CD4-positive, alpha-beta T cell treated with Interleukin-4 for 4 hours (primary cell): Measurements from ENCODE around the gene PLA2G5.
A peak's percentile ranks its signal among the peaks of the same experiment; 100 is the strongest.

Experiments used
- DNase-seq: peaks from one replicate; pipeline ENCODE4 v3.0.0-alpha.2; 2020

PLA2G5 gene

DNA sequence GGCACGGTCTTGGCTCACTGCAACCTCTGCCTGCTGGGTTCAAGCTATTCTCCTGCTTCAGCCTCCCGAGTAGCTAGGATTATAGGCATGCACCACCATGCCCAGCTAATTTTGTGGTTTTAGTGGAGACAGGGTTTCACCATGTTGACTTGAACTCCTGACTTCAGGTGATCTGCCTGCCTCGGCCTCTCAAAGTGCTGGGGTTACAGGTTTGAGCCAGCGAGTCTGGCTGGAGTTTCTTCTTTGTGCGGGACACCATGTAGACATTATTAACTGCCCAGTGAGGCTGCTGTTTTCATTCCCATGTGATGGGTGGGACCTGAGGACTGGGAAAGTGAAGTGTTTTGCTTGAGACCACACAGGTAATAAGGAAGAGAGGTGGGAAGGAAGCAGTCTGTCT lies 23.3 kb downstream of the PLA2G5 start:
- no peak for DNase-seq

DNA sequence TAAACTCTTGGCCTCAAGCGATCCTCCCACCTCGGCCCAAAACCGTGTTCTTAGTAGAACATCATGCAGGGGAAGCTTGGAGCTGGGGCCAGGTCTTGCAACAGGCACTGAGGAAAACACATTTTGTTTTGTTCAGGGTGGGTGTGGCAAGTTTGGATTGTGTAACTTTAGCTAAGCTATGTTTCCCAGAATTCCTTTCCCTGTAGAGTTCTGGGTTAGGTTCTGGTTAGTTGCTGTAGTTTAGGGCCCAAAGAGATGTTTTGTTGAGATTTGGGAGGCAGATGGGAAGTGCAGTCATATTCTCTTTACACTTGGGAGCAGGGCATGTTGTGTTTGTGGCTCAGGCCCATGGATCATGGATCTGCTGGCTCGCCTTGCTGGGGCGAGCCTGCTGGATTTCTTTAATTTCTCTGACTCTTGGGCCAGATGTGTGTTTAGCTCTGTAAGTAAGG lies 24.0 kb downstream of the PLA2G5 start:
- DNase-seq, result no peak

DNA sequence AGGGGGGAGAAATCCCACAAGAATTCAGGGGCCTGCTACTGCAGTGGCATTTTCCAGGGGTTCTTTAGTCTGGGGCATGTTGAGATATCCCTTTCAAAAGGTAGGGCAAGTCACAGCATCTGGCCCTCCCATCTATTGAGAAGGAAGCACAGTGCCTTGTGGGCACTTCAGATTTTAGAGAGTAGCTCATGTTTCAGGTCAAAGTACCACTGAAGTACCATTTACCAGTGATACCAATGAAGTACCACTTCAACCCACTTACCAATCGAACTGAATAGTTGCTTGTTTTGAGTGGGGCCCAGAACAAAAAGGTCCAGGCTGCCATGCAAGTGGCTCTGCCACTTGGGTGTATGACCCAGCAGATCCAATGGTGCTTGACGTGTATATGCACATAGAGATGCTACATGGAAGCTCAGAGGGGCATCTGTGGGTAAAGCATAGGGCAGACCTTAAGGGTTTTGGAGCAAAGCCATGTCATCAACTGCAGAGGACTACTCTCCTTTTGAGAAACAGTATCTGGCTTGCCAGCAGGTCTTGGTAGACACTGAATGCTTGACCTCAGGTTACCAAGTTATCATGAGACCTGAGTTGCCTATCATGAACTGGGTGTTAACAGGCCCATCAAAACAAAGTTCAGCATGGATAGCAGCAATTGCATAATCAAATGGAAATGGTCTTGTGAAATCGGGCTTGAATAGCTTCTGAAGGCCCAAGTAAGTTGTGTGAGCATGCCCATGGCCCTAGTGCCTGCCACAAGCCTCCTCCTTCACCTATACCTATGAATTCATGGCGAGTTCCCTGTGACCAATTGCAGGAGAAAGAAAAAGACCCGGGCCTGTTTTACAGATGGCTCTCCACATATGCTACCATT lies 25.8 kb downstream of the PLA2G5 start:
- no peak for DNase-seq

DNA sequence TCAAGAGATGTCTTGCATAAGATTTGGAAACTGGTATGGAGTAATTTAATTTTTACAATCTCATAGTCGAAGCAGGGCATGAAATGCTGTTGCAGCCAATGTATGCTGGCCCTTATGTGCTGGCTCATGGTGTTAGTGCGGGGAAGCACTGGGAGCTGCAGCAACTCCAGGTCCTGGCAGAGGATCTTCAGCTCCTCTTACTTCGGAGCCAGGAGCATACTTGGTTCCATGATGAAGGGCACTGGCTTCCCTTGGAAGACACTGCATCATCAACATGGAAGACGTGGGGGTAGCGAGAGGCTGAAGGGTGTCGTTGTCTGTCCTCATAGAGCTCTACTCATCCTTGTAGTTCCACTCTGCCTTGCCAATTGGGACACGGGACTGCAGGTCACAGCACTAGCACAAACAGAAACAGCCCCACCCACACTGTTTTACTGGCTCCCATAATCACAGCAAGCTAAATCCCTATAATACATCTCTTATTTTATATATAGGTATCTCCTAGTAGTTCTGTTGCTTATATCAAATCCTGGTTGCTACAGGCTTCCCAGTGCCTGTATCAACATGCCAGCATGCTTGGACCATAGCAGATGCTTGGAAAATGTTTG lies 26.9 kb downstream of the PLA2G5 start:
- DNase-seq, result no peak

DNA sequence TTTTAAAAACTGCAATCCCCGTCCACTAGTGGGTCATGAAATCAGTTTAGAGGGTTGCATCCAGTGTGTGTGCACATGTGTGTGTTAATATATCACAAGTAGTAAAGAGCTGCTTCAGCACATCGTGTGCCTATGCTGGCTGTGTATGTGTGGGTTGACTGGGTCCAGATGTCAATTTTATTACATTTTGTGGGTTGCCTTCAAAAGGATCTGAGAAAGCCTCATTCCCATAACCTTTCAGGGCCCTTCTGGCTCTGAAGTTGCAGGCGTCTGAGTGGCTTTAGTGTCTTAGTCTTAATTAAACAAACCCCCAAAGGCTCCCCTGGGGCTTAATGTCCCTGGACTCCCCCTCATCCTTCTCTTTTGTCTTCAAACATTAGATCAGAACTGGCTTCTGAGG lies 29.5 kb downstream of the PLA2G5 start:
- no peak for DNase-seq

DNA sequence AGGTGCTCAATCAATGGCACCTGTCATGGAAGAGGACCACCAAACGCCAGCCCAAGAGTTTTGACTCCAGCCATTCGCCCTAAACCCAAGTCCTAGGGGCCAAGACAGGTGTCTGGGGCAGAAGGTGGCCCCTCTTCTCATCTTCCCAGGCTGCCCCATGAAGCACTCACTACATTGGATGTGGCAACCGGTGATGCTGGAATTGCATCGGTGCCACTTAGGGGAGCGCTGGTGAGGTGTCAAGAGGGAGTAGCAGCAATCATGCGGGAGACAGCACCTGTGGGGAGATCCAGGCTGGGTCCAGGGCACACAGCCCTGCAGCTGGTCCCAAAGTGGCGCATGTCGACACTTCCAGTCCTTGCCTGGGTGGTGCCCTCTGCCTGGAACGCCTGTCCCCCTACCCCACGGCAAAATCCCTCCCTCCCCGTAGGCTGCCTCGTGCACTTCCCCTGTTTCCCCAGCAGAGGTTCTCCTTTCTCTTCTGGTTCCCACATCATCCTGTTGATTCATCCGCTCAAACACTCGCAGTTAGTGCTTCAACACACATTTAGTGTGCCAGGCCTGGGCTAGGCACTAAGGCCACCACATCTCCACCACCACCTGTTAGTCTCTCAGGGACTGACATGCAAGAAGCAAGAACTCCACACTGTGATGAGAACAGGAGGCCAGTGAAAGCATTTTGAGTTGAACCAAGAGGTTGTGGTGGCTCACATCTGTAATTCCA lies 30.8 kb downstream of the PLA2G5 start:
- peak; percentile 33 for DNase-seq

DNA sequence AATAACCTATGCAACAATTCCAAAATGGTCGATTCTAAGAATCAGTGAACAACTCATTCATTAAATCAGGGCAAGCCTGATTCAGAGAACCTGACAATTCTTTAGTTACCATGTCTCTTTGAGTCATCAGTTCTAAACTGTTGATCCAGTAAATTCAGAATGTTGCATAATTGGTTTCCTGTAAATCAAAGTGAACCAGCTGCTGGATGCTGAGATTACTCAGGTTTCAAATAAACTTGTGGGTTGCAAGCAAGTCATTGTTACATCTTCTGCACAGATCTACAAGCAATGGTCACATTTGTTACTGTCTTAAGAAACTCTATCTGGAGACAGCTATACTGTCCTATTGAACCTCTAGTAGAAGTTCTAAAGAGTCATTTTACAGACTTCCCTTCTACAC lies 32.9 kb downstream of the PLA2G5 start:
- no peak for DNase-seq

DNA sequence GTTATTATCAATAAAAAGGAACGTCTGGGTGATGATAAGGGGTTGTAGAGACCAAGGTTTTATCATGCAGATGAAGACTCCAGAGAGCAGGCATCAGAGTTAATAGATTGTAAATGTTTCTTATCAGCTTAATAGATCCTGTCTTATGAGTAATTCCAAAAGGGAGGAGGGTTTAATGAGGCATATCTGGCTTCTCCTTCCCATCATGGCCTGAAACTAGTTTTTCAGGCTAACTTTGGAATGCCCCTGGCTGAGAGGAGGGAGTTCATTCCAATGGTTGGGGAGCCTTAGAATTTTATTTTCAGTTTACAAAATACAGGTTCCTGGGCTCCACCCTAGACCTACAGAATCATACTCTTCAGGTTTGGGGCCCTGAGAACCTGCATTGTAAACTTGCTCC lies 35.9 kb downstream of the PLA2G5 start:
- DNase-seq, result no peak

DNA sequence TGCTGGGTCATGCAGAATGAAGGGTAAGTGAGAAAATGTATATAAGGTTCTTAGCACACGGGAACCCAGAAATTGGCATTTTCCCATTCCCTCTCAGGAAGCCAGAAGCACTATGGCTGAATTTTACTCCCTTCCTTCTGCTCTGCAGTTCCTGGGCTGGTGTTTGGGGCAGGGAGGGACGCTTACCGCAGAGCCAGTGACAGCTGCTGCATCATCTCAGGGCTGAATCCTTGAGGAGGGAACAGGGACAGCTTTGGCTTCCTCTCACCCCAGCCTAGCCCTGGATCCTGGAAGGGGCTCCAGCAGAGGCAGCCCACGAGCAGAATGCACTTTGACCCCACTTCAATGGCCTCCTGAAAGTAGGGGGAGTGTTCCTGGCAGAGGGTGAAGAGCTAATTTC lies 37.4 kb downstream of the PLA2G5 start:
- no peak for DNase-seq

DNA sequence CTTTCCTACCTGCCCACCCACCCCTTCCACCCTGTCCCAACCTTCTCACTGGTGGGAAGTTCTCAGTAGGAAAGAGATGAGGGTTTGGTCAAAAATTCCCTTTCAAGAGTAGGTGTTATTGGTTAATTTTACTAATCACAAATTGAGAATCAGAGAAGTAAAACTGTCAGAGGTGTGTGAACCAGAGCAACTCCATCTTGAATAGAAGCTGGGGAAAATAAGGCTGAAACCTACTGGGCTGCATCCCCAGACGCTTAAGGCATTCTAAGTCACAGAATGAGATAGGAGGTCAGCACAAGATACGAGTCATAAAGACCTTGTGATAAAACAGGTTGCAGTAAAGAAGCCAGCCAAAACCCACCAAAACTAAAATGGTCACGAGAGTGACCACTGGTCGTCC lies 37.8 kb downstream of the PLA2G5 start:
- no peak for DNase-seq

DNA sequence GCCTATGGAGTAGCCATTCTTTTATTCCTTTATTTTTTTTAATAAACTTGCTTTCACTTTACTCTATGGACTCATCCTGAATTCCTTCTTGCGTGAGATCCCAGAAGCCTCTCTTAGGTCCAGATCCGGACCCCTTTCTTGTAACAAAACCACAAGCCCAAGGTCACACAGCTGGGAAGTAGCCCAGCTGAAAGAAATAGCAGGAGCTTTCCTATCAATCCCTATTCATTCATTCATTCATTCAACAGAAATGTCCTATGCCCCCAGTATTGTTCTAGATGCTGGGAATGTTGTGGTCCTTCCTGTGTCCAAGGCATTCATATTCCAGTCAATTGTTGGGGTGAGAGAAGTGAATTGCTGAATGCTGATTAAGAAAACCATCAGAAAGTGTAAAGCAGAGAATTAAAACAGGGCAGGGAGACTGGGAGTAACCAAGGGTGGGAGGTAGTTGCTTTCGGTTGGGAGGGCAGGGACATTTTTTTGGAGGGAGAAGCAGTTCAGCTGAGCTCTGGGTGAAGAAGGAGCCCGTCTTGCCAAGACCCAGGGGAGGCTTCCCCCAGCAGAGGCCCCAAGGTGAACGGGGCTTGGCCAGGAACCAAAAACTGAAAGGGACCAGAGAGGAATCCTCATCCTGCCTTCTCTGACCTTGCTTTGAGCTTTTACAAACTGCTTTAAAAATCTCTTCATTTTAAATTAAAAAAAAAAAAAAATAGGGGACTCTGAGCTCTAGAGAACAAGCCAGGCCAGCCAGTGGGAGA lies 38.6 kb downstream of the PLA2G5 start:
- DNase-seq, result no peak

DNA sequence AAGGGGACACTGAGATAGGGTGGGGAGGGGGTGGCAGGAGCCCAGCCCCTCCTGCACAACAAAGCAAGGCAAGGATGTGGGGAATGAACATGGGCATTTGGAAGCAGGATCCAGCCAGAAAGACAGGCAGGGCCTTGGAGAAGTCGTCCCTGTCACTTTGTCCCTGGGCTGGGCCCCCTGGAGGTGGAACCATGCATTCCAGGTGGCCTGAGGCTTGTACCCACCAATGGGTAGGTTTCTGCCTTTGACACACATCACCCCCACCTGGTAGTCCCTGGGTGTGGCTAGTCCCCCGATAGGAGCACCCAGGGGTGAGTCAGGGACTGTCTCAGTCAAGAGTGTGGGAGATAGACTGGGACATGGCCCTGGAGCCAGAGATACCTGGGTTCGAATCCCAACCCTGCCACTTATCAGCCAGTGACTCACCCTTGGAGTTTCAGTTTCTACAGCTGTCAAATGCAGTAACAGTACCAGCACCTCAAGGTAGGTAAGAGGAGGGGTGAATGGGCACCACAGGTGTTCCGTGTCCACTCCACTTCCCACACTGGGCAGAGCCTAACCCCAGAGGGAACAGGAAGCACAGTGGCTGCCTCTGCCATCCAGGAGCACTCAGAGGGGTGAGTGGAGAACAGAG lies 39.3 kb downstream of the PLA2G5 start:
- DNase-seq, result no peak

DNA sequence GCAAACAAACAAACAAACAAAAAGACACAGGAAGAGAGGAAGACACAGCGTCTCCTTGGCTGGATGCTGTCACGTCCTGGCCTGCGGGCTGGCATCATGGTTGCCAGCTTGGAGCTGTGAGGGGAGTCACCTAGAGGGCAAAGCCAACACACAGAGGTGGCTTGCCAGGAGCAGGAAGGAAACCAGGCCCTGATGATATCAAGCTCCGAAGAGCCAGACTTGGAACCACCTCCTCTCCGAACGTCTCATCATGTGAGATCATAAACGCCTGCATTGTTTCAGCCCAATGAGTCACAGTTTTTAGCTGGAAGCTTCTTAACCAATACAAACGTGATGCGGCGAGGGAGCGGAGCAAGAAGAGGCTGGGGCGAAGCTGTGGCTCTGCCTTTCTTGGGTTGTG lies 40.7 kb downstream of the PLA2G5 start:
- DNase-seq, result no peak

DNA sequence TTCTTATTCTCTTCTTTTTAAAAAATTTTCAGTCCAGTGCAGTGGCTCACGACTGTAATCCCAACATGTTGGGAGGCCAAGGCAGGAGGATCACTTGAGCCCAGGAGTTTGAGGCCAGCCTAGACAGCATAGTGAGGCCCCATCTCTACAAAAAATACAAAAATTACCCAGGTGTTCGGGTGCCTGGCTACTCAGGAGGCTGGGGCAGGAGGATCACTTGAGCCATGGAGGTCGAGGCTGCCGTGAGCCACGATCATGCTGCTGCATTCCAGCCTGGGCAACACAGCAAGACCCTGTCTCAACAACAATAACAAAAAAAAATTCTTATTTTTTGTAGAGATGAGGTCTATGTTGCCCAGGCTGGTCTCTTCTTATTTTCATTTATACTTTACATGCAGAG lies 41.5 kb downstream of the PLA2G5 start:
- no peak for DNase-seq

DNA sequence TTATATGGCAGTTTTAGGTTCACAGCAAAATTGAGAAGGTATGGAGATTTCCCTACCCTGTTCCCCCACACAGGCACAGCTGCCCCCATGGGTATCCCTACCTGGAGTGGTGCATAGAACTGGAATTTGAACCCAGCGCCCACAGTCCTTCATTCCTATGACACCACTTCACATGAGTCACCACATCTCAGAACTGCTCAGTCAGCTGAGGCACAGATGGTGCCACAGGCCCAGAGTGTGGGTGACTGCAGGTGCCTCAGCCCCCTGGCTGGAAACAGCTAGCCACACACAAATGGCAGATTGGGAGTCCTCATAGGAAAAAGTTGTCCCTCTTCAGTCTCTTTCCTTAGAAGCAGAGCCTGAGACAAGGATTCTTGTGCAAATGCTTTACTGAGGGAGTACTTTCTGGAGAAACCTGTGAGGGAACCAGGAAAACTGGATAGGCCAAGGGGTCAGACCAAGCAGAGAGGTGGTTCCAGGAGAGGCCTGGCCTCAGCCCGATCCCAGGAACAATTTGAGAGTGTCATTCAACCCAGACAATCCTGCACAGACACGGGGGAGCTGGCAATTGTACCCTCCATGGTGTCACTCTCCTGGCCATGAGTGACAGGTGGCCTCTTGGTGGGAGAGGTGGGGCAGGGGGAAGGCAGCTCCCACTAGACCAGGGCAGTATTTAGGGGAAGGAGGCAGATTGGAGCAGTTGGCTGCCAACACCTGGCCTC lies 42.4 kb downstream of the PLA2G5 start:
- no peak for DNase-seq

DNA sequence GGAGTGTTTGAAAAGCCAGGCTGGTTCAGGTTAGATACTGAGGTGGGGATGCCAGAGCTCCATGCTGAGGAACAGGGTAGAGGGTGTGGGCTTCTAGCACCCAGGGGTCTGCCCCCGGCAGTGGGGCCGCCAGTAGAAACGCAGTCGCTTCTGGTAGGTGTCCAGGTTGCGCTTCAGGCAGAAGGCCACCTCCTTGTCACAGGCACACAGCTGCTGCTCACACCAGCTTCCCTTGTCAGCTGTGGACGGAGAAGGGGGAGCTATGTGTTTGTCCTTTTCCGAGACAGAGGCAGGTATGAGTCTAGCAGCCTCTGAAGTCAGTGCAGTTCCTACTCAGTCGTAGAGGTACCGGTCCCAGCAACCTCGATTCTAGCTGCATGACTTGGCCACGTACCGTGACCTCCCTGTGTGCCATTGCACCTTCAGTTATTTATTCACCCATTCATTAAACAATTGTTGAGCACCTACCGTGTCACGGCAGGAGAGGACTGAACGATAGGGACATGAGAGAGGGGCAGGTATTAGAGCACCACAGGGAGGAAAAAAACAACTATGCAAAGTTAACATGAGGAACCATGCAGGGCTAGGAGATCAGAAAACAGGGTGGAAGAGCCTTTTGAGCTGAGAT lies 44.1 kb downstream of the PLA2G5 start:
- no peak for DNase-seq

DNA sequence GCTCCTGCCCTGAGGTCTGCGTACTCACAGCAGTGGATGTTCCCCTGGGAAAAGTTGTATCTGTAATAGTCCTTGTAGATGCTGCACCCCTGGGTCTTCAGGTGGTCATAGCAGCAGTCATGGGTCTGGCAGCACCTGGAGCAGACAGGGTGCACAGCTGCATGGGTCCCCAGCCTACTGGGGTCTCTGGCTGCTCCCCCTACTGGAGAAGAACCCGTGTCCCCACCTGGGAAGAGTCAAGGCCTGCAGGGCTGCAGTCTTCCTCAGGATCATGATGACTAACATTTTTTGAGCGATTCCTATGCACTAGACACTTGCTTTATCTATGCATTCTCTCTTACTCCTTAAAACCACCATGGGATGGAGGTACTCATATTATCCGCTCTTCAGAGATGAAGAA lies 45.5 kb downstream of the PLA2G5 start:
- DNase-seq, result no peak

DNA sequence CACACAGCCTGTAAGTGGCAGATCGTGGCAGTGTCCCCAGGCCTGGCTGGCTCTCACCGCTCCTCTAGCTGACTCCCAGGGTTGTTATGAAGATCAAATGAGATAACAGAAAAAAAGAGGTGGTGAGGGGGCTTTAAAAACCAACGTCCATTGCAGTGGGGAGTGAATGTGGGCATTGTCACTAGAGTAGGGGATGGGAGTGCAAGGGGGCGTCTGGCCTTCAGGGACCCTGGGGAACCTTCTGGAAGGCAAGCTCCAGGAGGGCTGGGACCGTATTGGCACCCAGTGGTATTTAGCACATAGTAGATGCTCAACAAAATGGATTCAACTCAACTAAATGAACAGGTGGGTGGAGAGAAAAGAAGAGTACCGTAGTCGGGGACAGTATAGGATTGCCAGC lies 45.9 kb downstream of the PLA2G5 start:
- no peak for DNase-seq

DNA sequence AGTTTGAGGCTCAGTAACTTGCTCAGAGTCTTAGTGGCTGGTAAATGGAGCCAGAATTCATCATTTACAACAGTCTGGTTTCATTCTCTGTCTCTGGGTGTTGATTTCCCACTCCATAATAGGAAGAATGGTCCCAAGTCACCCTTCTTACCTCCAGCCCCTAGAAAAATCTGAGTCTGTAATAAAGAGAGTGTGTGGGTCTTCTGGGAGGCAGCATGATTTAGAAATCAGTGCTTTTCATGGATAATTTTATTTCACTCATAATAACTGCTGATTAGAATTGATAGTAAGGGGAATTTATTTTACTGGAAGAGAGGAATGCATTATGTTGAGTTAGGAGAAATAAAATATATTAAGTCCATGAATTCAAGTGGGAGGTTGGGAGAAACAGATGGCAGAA lies 47.2 kb downstream of the PLA2G5 start:
- no peak for DNase-seq

DNA sequence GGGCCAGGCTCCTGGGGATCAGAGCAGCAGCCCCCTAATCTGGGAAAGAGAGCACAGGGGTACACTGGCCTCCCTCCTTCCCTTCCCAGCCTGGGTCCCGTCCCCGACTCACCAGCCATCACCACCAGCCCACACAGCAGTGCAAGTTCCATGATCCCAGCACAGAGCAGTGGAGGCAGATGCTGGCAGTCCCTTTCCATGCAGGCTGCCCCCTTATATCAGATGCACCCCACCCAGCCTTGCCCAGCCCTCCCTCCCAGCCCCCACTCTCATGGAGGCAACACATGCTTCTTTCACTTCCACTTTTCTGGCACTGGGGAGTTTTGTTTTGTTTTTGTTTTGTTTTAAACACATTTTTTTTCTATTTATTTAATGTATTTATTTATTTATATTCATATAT lies 49.4 kb downstream of the PLA2G5 start, which contains the start of gene PLA2G2D:
PLA2G2D (minus strand) TSS at position 190 of the 400 bp plus-strand sequence; CDS start at position 152, 38 bp downstream.
- no peak for DNase-seq

DNA sequence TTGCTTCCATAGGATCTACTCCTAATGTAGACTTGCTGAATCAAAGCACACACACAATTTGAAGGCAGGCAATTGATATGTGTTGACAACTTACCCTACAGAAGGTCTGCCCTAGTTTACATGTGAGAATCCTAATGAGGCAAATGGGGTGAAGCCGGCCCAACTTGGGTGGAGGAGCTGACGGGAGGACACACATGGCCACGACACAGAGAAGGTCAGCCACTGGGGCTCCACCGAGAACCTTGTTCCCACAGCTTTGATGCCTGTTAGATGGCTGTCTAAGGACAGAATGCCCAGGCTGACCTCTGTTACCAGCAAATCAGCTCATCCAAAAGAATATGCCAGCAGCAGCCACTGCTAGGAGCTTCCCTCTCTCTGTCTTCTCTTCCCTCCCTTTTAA lies 50.8 kb downstream of the PLA2G5 start:
- no peak for DNase-seq
